ENCODE data around the gene CEACAM8.

- TF ChIP-seq POLR2A (IDR thresholded peaks at IDR 0.05; ENCODE audit: low read depth, low read length) (no peak), TAF1 (IDR thresholded peaks at IDR 0.05; ENCODE audit: low read depth, low read length) (no peak), POLR2AphosphoS5 (IDR thresholded peaks at IDR 0.05; ENCODE audit: low read depth, low read length) (no peak)
Measured at GRCh38 chr19:42629191-42629590, 34.5 kb upstream of the CEACAM8 start.

Data from GM12891 (cell line).